Activated CD8-positive, alpha-beta memory T cell treated with anti-CD3 and anti-CD28 coated beads for 48 hours (primary cell): ENCODE measurements around the gene CCNT1.
"Not testable (repeated sequence)": the region's sequence is repeated elsewhere in the genome, so short reads cannot be mapped to it uniquely, and the experiment has no call there.

Source experiments
- DNase-seq, 3 experiments: peaks; one replicate each; pipeline ENCODE4 v3.0.0-alpha.2; 2020; ENCODE audit warnings: low read depth in 2 of 3, low spot score in 2 of 3

CCNT1 gene

DNA sequence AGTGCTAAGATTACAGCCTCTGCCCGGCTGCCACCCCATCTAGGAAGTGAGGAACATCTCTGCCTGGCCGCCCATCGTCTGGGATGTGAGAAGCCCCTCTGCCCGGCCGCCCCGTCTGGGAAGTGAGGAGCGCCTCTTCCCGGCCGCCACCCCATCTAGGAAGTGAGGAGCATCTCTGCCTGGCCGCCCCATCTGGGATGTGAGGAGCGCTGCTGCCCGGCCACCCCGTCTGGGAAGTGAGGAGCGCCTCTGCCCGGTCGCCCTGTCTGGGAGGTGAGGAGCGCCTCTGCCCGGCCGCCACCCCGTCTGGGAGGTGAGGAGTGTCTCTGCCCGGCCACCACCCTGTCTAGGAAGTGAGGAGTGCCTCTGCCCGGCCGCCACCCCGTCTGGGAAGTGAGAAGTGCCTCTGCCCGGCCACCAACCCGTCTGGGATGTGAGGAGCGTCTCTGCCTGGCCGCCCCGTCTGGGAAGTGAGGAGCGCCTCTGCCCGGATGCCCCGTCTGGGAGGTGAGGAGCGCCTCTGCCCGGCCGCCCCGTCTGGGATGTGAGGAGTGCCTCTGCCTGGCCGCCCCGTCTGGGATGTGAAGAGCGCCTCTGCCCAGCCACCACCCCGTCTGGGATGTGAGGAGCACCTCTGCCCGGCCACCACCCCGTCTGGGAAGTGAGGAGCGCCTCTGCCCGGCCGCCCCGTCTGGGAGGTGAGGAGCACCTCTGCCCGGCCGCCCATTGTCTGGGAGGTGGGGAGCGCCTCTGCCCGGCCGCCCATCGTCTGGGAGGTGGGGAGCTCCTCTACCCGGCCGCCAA is 74.6 kb downstream of the CCNT1 start:
- not testable (repeated sequence) for DNase-seq

DNA sequence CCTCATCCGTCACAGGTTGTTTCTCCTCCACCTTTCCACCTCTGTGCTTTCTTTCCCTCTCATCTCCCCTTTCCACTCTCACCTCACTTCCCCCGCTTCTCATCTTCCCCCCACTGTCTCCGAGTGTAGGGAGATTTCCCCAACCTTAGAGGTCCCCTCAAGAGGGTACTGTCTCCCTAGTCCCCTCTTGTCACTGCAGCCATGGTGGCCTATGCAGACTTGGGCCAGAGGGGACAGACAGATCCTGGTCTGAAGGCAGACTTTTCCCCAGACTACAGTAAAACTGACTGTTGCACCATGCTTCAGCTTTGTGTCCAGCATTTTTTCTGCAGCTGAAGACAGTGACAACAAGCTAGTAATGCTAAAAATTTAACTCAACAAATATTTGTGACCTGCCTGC is 75.7 kb downstream of the CCNT1 start:
- no peak for DNase-seq

- DNase-seq: no peak
Observed at GRCh38 chr12:48640428-48640827, 76.1 kb downstream of the CCNT1 start.
